ENCODE measurements around the gene ZNF564. TPM values are rescaled to one million over a fixed set of nuclear protein-coding genes. Genes with fewer than 3 reads are reported as not detected.

The ZNF564 gene
- total RNA-seq, 2 donors from 2014 or later, result 11.6 to 21.7 TPM

GRCh38 chr19:12481781-12482508 lies 69.3 kb downstream of the ZNF564 start:
- Histone ChIP-seq H3K4me1 (ENCODE audit: control insufficient read depth in 1 of 2, low read depth in 2 of 2) (peaks cover 7 to 24% of the 10 kb centered on the region in 2 donors), H3K9me3 (no peaks in the 10 kb centered on the region), H3K27me3 (replicated peaks; ENCODE audit: insufficient read depth) (no peaks in the 10 kb centered on the region), H3K36me3 (no peaks in the 10 kb centered on the region), H3K4me3 (no peak overlapping the region), H3K27ac (no peak overlapping the region)
- DNase-seq (ENCODE audit: low spot score), result no peak
- TF ChIP-seq CTCF (IDR thresholded peaks at IDR 0.05), result no peak
- no peak for ATAC-seq (ENCODE audit: insufficient number of reproducible peaks, low FRiP score, low read depth)

- no peak for TF ChIP-seq CTCF (IDR thresholded peaks at IDR 0.05)
- H3K9me3 ChIP-seq, result no peaks in the 10 kb centered on the region
- no peak overlapping the region for H3K27ac ChIP-seq
- ATAC-seq (ENCODE audit: insufficient number of reproducible peaks, low FRiP score, low read depth) (no peak), DNase-seq (ENCODE audit: low spot score) (no peak)
- H3K27me3 ChIP-seq (replicated peaks; ENCODE audit: insufficient read depth), result no peaks in the 10 kb centered on the region
- no peaks in the 10 kb centered on the region for H3K36me3 ChIP-seq
- no peak overlapping the region for H3K4me3 ChIP-seq
- peaks cover under 1 to 9% of the 10 kb centered on the region in 2 donors for H3K4me1 ChIP-seq (ENCODE audit: control insufficient read depth in 1 of 2, low read depth in 2 of 2)
Measured at GRCh38 chr19:12478234-12478941, 72.9 kb downstream of the ZNF564 start.

Other genes with a start within 250 kb of the ZNF564 start
- gene ZNF563, start 217.8 kb downstream of the ZNF564 start, total RNA-seq, result 1 to 10 TPM; 3.1 to 7.9 TPM
- gene ZNF442, start 185.8 kb downstream of the ZNF564 start, total RNA-seq, result 10 to 100 TPM in 1 of 2 donors, under 1 TPM in 1; 0.81 to 11.1 TPM
- 1 to 10 TPM; 6.8 to 7.6 TPM for gene ZNF799, start 150.2 kb downstream of the ZNF564 start, total RNA-seq
- gene ZNF443, start 110.5 kb downstream of the ZNF564 start, total RNA-seq, result 1 to 10 TPM; 2.4 to 3.4 TPM
- gene ZNF709, start 66.7 kb downstream of the ZNF564 start, total RNA-seq, result 1 to 10 TPM; 1.4 to 3.5 TPM
- gene ZNF490, start 59.3 kb upstream of the ZNF564 start, total RNA-seq, result 1 to 10 TPM; 3.4 to 8.1 TPM
- 10 to 100 TPM; 26.0 to 32.4 TPM for gene ZNF791, start 59.4 kb upstream of the ZNF564 start, total RNA-seq
- 100 to 1,000 TPM; 111 to 118 TPM for gene MAN2B1, start 115.3 kb upstream of the ZNF564 start, total RNA-seq
- 10 to 100 TPM; 12.1 to 16.2 TPM for gene WDR83, start 115.3 kb upstream of the ZNF564 start, total RNA-seq
- 100 to 1,000 TPM; 101 to 114 TPM for gene DHPS, start 130.4 kb upstream of the ZNF564 start, total RNA-seq
- not detected for gene GNG14, start 136.5 kb upstream of the ZNF564 start, total RNA-seq
- 1 to 10 TPM; 3.0 to 3.9 TPM for gene FBXW9, start 145.1 kb upstream of the ZNF564 start, total RNA-seq
- 10 to 100 TPM; 79.0 to 88.9 TPM for gene TNPO2, start 172.4 kb upstream of the ZNF564 start, total RNA-seq
- 100 to 1,000 TPM; 252 to 308 TPM for gene TRIR, start 183.2 kb upstream of the ZNF564 start, total RNA-seq
- gene GET3, start 186.0 kb upstream of the ZNF564 start, total RNA-seq, result 10 to 100 TPM; 30.7 to 50.0 TPM
- gene BEST2, start 200.3 kb upstream of the ZNF564 start, total RNA-seq, result not detected
- gene HOOK2, start 224.1 kb upstream of the ZNF564 start, total RNA-seq, result 100 to 1,000 TPM in 1 of 2 donors, 10 to 100 TPM in 1; 22.6 to 102 TPM
- 1,000 to 10,000 TPM in 1 of 2 donors, 100 to 1,000 TPM in 1; 698 to 2,087 TPM for gene JUNB, start 240.0 kb upstream of the ZNF564 start, total RNA-seq

Data from thoracic aorta (tissue), 2 donors.